A204.1 (cell line): Measurements from ENCODE around the gene PCSK1N.
"Not testable (repeated sequence)": the region's sequence is repeated elsewhere in the genome, so short reads cannot be mapped to it uniquely, and the experiment has no call there.

Source experiments
- FAIRE-seq: peaks from 2 replicates; lab custom pipeline; 2012; peaks lifted over from hg19 to GRCh38; lab: Jason Lieb, UNC

The PCSK1N gene, protein sequence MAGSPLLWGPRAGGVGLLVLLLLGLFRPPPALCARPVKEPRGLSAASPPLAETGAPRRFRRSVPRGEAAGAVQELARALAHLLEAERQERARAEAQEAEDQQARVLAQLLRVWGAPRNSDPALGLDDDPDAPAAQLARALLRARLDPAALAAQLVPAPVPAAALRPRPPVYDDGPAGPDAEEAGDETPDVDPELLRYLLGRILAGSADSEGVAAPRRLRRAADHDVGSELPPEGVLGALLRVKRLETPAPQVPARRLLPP

GRCh38 chrX:48835524-48836329 is at the start of gene PCSK1N:
Gene PCSK1N (minus strand): TSS chrX:48835610. CDS start chrX:48835532, 78 bp downstream.
- FAIRE-seq: no peak

GRCh38 chrX:48883729-48884128 is 48.3 kb upstream of the PCSK1N start:
- no peak for FAIRE-seq

DNA sequence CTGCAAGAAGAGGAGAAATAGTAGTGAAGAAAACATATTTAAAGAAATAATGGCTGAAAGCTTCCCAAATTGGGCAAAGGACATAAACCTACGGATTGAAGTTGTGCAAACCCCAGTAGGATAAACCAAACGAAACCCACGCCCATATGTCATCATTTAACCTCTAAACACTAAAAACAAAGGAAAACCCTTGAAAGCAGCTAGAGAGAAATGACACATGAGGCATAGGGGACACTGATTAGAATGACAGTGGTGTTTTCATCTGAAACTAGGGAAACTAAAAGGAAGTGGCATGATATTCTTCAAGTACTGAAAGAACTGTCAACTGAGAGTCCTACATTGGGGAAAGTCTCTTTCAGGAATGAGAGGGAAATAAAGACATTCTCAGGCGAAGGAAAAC is 41.5 kb upstream of the PCSK1N start:
- FAIRE-seq: not testable (repeated sequence)

GRCh38 chrX:48872017-48872416 is 36.6 kb upstream of the PCSK1N start:
- FAIRE-seq: not testable (repeated sequence)

GRCh38 chrX:48864210-48864609 is 28.8 kb upstream of the PCSK1N start:
- FAIRE-seq: no peak

DNA sequence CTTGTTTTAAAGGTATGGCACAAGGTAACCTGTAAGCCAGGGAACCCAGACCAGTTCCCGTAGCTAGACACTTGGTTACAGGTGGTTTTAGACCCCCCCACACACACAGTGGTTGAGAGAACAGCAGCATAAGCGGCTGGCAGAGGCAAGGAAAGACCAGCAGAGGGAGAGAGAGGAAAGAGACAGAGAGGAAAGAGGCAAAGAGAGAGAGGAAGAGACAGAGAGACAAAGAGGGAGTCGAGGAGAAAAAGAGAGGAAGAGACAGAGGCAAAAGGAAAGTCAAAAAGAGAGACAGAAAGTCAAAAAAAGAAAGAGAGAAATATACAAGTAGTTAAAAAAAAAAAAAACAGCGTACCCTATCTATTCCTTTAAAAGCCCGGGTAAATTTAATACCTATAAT is 19.5 kb upstream of the PCSK1N start:
- FAIRE-seq: no peak

GRCh38 chrX:48854121-48854804 is 18.9 kb upstream of the PCSK1N start:
- FAIRE-seq: not testable (repeated sequence)

GRCh38 chrX:48853494-48853893 is 18.1 kb upstream of the PCSK1N start:
- not testable (repeated sequence) for FAIRE-seq

- FAIRE-seq: no peak
These were observed 17.4 kb upstream of the PCSK1N start for GRCh38 chrX:48852857-48853256.

DNA sequence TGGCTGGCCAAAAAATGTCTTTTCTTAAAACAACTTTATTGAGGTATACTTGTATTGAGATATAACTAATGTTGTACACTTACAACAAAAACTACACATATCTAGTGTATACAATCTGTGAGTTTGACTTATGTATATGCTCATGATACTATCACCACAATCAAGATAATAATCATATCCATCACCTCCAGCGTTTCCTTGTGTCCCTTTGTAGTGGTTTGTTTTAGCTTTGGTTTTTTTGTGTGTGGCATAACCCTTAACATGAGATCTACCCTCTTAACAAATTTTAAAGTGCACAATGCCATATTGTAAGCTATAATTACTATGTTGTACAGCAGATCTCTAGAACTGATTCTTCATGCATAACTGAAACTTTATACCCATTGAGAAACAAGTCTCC is 13.4 kb upstream of the PCSK1N start:
- no peak for FAIRE-seq

DNA sequence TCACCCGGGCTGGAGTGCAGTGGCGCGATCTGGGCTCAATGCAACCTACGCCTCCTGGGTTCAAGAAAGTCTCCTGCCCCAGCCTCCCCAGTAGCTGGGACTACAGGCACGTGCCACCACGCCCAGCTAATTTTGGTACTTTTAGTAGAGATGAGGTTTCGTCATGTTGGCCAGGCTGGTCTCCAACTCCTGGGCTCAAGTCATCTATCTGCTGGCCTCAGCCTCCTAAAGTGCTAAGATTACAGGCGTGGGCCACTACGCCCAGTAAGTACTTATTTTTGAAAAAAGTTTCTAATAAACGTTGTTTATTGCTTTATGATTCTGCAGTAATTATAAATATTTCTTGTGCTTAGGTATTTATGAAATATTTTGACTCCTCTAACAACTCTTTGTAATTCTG is 4.3 kb upstream of the PCSK1N start:
- FAIRE-seq: no peak

DNA sequence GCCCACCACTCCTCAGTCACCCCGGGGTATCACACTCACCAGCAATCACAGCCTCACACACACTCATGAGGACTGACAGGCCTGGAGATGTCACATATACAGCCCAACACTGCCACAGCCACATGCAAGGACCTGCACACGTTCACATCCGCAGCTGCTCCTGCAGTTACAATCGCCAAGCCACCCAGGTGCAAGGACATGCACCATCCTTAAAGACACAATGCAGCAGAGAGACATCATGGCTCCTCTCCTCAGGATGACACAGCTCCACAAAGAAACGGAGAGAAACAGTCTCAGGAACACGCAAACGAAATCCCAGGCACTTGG is 1.1 kb downstream of the PCSK1N start:
- FAIRE-seq: no peak

- no peak for FAIRE-seq
These were observed 1.8 kb downstream of the PCSK1N start for GRCh38 chrX:48833542-48834138.

GRCh38 chrX:48831909-48832291 is 3.5 kb downstream of the PCSK1N start:
- FAIRE-seq: no peak

DNA sequence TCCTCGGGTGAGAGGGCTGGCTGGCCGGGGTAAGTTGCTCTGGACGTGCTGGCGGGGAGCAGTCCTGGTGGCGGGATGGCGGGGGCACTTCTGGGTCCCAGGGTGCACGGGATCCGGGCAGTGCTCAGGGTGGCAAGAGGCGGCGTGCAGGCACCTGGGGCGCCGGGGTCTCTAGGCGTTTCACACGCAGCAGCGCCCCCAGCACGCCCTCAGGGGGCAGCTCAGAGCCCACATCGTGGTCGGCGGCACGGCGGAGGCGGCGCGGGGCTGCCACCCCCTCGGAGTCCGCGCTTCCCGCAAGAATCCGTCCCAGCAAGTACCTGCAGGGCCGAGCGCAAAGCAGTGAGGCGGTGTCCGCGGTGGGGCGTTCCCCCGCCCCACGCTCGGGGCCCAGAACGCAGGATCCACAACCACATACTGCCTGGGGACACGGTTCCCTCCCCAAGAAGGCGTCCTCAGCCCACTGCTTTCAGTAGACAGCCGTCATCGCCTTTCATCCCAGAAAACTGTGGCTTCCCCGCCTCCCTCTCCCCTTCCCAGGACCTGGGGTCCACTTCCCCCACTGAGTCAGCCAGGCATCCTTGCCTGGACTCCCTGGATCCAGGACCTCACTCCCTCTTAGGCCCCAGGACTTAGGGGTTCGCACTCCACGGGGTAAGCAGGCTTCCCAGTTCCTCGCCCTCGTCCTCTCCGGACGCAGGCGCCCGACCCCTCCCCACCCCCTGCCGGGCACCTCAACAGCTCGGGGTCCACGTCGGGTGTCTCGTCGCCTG is 4.1 kb downstream of the PCSK1N start:
- no peak for FAIRE-seq

DNA sequence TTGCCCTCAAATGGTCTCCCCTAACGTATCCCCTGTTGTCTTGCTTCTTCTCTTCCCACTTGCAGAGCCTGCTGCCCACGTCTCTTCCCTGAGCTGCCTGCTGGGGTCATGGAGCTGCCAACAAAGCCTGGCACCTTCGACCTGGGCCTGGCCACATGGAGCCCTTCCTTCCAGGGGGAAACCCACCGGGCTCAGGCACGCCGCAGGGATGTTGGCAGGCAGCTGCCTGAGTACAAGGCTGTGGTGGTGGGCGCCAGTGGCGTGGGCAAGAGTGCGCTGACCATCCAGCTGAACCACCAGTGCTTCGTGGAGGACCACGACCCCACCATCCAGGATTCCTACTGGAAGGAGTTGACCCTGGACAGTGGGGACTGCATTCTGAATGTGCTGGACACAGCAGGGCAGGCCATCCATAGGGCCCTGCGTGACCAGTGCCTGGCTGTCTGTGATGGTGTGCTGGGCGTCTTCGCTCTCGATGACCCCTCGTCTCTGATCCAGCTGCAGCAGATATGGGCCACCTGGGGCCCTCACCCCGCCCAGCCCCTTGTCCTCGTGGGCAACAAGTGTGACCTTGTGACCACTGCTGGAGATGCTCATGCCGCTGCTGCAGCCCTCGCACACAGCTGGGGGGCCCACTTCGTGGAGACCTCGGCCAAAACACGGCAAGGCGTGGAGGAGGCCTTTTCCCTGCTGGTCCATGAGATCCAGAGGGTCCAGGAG is 6.2 kb downstream of the PCSK1N start:
- FAIRE-seq: no peak

DNA sequence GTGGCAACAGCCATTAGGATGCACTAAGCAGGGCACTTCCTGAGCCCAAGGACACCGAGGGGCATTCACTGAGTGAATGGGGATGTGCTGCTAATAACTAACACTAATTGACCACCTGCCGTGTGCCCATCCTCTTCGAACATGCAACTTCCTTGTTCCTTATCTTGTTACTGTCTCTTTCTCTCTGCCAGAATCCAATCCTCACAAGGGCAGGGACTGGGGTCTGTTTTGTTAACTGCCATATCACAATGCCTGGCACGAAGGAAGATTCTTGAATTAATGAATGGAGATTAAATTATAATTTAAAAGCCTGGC is 7.8 kb downstream of the PCSK1N start:
- FAIRE-seq: no peak

- FAIRE-seq: no peak
These were observed 8.3 kb downstream of the PCSK1N start for GRCh38 chrX:48826876-48827653.

DNA sequence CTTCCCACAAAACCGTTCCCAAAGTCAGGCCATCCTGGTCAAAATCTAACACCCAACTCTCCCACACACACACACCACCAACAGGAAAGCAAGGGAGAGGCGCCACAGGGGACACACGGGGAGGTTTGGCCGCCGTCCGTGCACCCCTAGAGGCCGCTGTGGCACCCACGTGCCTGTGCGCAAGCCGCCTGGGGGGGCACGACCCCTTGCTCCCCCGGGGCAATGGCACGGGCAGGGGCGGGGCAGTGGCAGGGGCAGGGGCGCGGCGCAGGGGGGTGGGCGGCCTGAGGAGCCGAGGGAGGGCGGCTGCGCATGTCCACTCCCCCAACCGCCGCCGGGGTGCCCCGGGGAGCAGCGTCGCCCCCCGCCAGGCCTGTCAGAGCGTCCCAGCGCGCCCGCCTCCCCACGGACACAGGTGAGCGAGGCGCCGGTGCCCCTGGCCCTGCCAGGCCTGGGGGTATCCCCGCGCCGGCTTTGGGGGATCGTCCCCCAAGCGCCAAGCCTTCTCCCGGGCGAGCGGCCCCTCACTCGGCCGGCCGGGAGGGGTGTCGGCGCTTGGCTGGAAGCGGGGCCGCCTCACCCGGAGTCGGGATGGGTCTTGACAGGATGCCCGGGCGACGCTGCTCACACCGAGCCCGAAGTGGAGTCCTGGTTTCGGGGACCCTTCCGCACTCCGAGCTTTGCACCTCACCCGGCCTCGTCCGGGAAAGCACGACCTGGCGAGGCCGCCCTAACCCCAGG is 9.1 kb downstream of the PCSK1N start, which contains the start of gene ERAS:
Gene ERAS (plus strand): TSS at position 379 of the 741 bp plus-strand sequence. CDS start 2,611 bp downstream, outside the sequence.
- FAIRE-seq: no peak

DNA sequence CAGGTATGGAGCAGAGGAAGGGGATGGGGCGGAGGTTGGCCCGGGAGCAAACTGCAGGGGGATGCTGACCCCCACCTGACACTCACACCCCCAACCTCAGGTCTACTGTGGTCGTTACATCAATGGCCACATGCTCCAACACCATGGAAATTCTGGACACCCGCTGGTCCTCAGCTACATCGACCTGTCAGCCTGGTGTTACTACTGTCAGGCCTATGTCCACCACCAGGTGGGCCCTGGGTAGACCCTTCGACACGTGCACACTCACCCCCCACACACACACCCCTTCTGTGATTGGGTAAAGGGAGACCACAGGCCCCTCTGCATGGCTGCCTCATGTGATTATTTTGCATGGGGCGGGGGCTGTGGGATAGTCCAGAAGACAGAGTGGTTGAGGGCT is 11.3 kb downstream of the PCSK1N start:
- no peak for FAIRE-seq
